HG03378 (cell line): ENCODE data around the gene RPS19BP1.

ENCODE experiments used
- ATAC-seq: cut with Tn5 transposase; IDR thresholded peaks from one replicate; pipeline ENCODE4 v1.9.1; 2021; ENCODE audit warnings: mild to moderate bottlenecking, moderate library complexity; ENCODE audit not compliant: unreplicated experiment

Gene RPS19BP1

GRCh38 chr22:39490966-39491680 is 41.4 kb downstream of the RPS19BP1 start:
- ATAC-seq = no peak

- peak; percentile 77 for ATAC-seq
Observed at GRCh38 chr22:39490135-39490798, 42.3 kb downstream of the RPS19BP1 start.

GRCh38 chr22:39489094-39490068 is 43.2 kb downstream of the RPS19BP1 start:
- no peak for ATAC-seq

- ATAC-seq = no peak
Observed at GRCh38 chr22:39488563-39489083, 43.9 kb downstream of the RPS19BP1 start.

GRCh38 chr22:39487826-39488520 is 44.6 kb downstream of the RPS19BP1 start:
- no peak for ATAC-seq

- ATAC-seq = no peak
Observed at GRCh38 chr22:39486951-39487825, 45.4 kb downstream of the RPS19BP1 start.

- no peak for ATAC-seq
Observed at GRCh38 chr22:39482768-39483167, 49.8 kb downstream of the RPS19BP1 start.

GRCh38 chr22:39481595-39481994 is 51.0 kb downstream of the RPS19BP1 start:
- ATAC-seq = no peak

- ATAC-seq = no peak
Observed at GRCh38 chr22:39481054-39481453, 51.5 kb downstream of the RPS19BP1 start.

GRCh38 chr22:39480557-39480956 is 52.0 kb downstream of the RPS19BP1 start:
- ATAC-seq = no peak

- no peak for ATAC-seq
Observed at GRCh38 chr22:39479254-39479653, 53.3 kb downstream of the RPS19BP1 start.
